Fibroblast of lung (primary cell): ENCODE results near the gene DENND1A. TPM values are rescaled to one million over a fixed set of nuclear protein-coding genes. Genes with fewer than 3 reads are reported as not detected.

Source experiments
- DNase-seq, 2 donors: peaks; one replicate each; pipeline versions ENCODE4 v3.0.0 to v3.0.0-alpha.2; 2010; ENCODE audit warnings: low read depth in 2 of 2
- H2AFZ ChIP-seq: 2 replicates; pipeline ENCODE4 v1.5.1; 2012; ENCODE audit warnings: low read length, control low read depth, inconsistent platforms
- H3K27ac ChIP-seq: 2 replicates; pipeline ENCODE4 v1.5.1; 2011; ENCODE audit warnings: low read length, control low read depth; ENCODE audit not compliant: insufficient read depth
- H3K27me3 ChIP-seq: 2 replicates; pipeline ENCODE4 v1.5.1; 2011; ENCODE audit warnings: mild to moderate bottlenecking, low read length; ENCODE audit not compliant: control insufficient read depth, insufficient read depth
- H3K36me3 ChIP-seq: 2 replicates; pipeline ENCODE4 v1.5.1; 2011; ENCODE audit warnings: low read length; ENCODE audit not compliant: control insufficient read depth, insufficient read depth
- H3K4me1 ChIP-seq: 2 replicates; pipeline ENCODE4 v1.5.1; 2011; ENCODE audit warnings: low read length; ENCODE audit not compliant: control insufficient read depth, insufficient read depth; ENCODE audit errors: extremely low read depth
- H3K4me2 ChIP-seq: 2 replicates; pipeline ENCODE4 v1.5.1; 2011; ENCODE audit warnings: low read length, control low read depth; ENCODE audit not compliant: insufficient read depth; ENCODE audit errors: extremely low read depth
- H3K4me3 ChIP-seq, 4 experiments: fragments of 200-600 bp in 1 of 4; sonication (generic) in 1 of 4; replicated peaks in 1 of 4; 2 replicates each; pipeline ENCODE4 v1.5.1; 2011 to 2016; ENCODE audit warnings: low read length in 4 of 4, low read depth in 3 of 4, mild to moderate bottlenecking in 3 of 4, control low read depth in 2 of 4, inconsistent platforms in 1 of 4, mixed read lengths in 1 of 4; ENCODE audit not compliant: insufficient read depth in 1 of 4; ENCODE audit errors: control extremely low read depth in 1 of 4
- H3K79me2 ChIP-seq: 2 replicates; pipeline ENCODE4 v1.5.1; 2012; ENCODE audit warnings: mild to moderate bottlenecking, low read length, inconsistent platforms; ENCODE audit not compliant: control insufficient read depth, insufficient read depth
- H3K9ac ChIP-seq: 2 replicates; pipeline ENCODE4 v1.5.1; 2011; ENCODE audit warnings: mild to moderate bottlenecking, low read length, control low read depth; ENCODE audit not compliant: insufficient read depth
- H3K9me3 ChIP-seq: 2 replicates; pipeline ENCODE4 v1.5.1; 2012; ENCODE audit warnings: low read depth, low read length; ENCODE audit not compliant: control insufficient read depth, insufficient read depth
- H4K20me1 ChIP-seq: 2 replicates; pipeline ENCODE4 v1.5.1; 2011; ENCODE audit warnings: low read length; ENCODE audit not compliant: control insufficient read depth, insufficient read depth; ENCODE audit errors: extremely low read depth
- CTCF ChIP-seq, 2 donors: IDR thresholded peaks in 1 of 2; conservative IDR thresholded peaks in 1 of 2; 1 replicate in 1 of 2; 2 replicates in 1 of 2; pipeline ENCODE4 v1.5.1; 2011 to 2012; ENCODE audit warnings: low read length in 2 of 2, control low read depth in 1 of 2, inconsistent platforms in 1 of 2, low read depth in 1 of 2, mild to moderate bottlenecking in 1 of 2
- EZH2 ChIP-seq: IDR thresholded peaks from 2 replicates; pipeline ENCODE4 v1.5.1; 2012; ENCODE audit warnings: low read length, control low read depth, mild to moderate bottlenecking; ENCODE audit errors: missing control alignments
- polyA plus RNA-seq, 2 donors: library from polyadenylated mRNA; depleted of rRNA in 1 of 2; stranded (reverse) in 1 of 2; unstranded in 1 of 2; fragments of >200 nt; gene quantifications; 2 replicates each; pipeline ENCODE4 v1.2.1, GENCODE V29; 2011 to 2012; ENCODE audit warnings: missing spikeins in 1 of 2
- total RNA-seq: library from RNA; depleted of rRNA; stranded (reverse); fragments of >200 nt; gene quantifications from 2 replicates; pipeline ENCODE4 v1.2.1, GENCODE V29; 2014

The DENND1A gene
- total and polyA plus RNA-seq, 2 donors (not counting 1 experiment from before 2014, with no cell fraction given), result 13.0 to 18.3 TPM

GRCh38 chr9:123608104-123608503 is 321.8 kb downstream of the DENND1A start:
- no peak for DNase-seq
- H3K4me3 ChIP-seq, result no peak overlapping the region
- H3K27ac ChIP-seq, result no peak overlapping the region
- H3K79me2 ChIP-seq, result no peaks in the 10 kb centered on the region
- H3K27me3 ChIP-seq, result no peaks in the 10 kb centered on the region
- no peaks in the 10 kb centered on the region for H4K20me1 ChIP-seq
- H3K4me1 ChIP-seq, result no peaks in the 10 kb centered on the region
- H3K9me3 ChIP-seq, result no peaks in the 10 kb centered on the region
- H3K36me3 ChIP-seq, result no peaks in the 10 kb centered on the region
- no peak overlapping the region for H3K4me2 ChIP-seq
- no peak overlapping the region for H2AFZ ChIP-seq
- TF ChIP-seq EZH2 (no peak), CTCF (conservative IDR thresholded peaks at IDR 0.05 in 1 of 2, IDR thresholded peaks at IDR 0.05 in 1 of 2; ENCODE audit: low read depth in 1 of 2, low read length in 2 of 2) (no peak)
- H3K9ac ChIP-seq, result no peak overlapping the region

GRCh38 chr9:123607479-123607878 is 322.4 kb downstream of the DENND1A start:
- Histone ChIP-seq H3K36me3 (no peaks in the 10 kb centered on the region), H3K4me2 (no peak overlapping the region), H2AFZ (no peak overlapping the region), H3K27me3 (no peaks in the 10 kb centered on the region), H3K27ac (no peak overlapping the region), H3K79me2 (no peaks in the 10 kb centered on the region), H3K4me3 (no peak overlapping the region), H3K9me3 (no peaks in the 10 kb centered on the region), H3K4me1 (no peaks in the 10 kb centered on the region), H3K9ac (no peak overlapping the region), H4K20me1 (no peaks in the 10 kb centered on the region)
- DNase-seq, result no peak
- TF ChIP-seq EZH2, result no peak
- TF ChIP-seq CTCF (conservative IDR thresholded peaks at IDR 0.05 in 1 of 2, IDR thresholded peaks at IDR 0.05 in 1 of 2; ENCODE audit: low read depth in 1 of 2, low read length in 2 of 2), result no peak

GRCh38 chr9:123606141-123606540 is 323.8 kb downstream of the DENND1A start:
- no peak overlapping the region for H2AFZ ChIP-seq
- H3K27me3 ChIP-seq, result no peaks in the 10 kb centered on the region
- H3K4me2 ChIP-seq, result no peak overlapping the region
- H3K79me2 ChIP-seq, result no peaks in the 10 kb centered on the region
- H3K9me3 ChIP-seq, result no peaks in the 10 kb centered on the region
- H3K9ac ChIP-seq, result no peak overlapping the region
- H3K36me3 ChIP-seq, result no peaks in the 10 kb centered on the region
- H3K4me1 ChIP-seq, result no peaks in the 10 kb centered on the region
- no peaks in the 10 kb centered on the region for H4K20me1 ChIP-seq
- no peak overlapping the region for H3K27ac ChIP-seq
- H3K4me3 ChIP-seq, result no peak overlapping the region
- DNase-seq, result no peak
- TF ChIP-seq CTCF (conservative IDR thresholded peaks at IDR 0.05 in 1 of 2, IDR thresholded peaks at IDR 0.05 in 1 of 2; ENCODE audit: low read depth in 1 of 2, low read length in 2 of 2), result no peak
- TF ChIP-seq EZH2, result no peak
